22Rv1 (cell line): ENCODE data around the gene PTGIR.
A peak's percentile ranks its signal among the peaks of the same experiment; 100 is the strongest.

Experiments
- H3K27ac ChIP-seq: fragments of 450-650 bp; 2 replicates; pipeline ENCODE4 v1.5.1; 2017
- CTCF ChIP-seq: fragments of 450-650 bp; IDR thresholded peaks from 2 replicates; pipeline ENCODE4 v1.5.1; 2017; ENCODE audit warnings: mild to moderate bottlenecking
- ZFX ChIP-seq: fragments of 450-650 bp; IDR thresholded peaks from 2 replicates; pipeline ENCODE4 v1.6.1; 2017; ENCODE audit warnings: antibody characterized with exemption, borderline replicate concordance

The PTGIR gene

DNA sequence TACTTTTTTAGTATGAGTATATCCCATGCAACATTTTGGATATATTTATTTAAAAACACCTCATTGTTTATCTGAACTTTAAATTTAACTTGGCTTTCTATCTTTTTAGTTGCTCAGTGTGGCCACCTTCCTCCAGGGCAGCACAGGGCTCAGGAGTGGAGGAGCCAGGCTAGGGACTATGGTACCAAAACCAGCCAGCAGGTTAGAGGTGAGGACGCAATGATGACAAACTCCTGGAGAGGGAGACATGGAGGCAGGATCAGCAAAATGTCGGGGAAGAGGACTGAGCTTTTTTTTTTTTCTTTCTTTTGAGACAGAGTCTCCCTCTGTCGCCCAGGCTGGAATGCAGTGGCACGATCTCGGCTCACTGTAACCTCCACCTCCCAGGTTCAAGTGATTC, 53.4 kb downstream of the PTGIR start:
- TF ChIP-seq ZFX (no peak), CTCF (peak; percentile 61)

More for the DNA sequence above, 53.4 kb downstream of the PTGIR start:
- no peak overlapping the region for H3K27ac ChIP-seq
